Activated T-cell treated with anti-CD3 and anti-CD28 coated beads, Interleukin-2, amount 50 U/mL, for 24 hours (primary cell): ENCODE results near the gene HNRNPA3.

Source experiments
- DNase-seq: peaks from one replicate; pipeline ENCODE4 v3.0.0-alpha.2; 2020
- H3K27ac Mint-ChIP-seq: 2 replicates; pipeline ENCODE4 v1.8.0; 2020; ENCODE audit warnings: mild to moderate bottlenecking, mixed read lengths
- H3K27me3 Mint-ChIP-seq: 2 replicates; pipeline ENCODE4 v1.8.0; 2020; ENCODE audit warnings: mixed read lengths
- H3K36me3 Mint-ChIP-seq: 2 replicates; pipeline ENCODE4 v1.8.0; 2020; ENCODE audit warnings: low read depth, mixed read lengths
- H3K4me1 Mint-ChIP-seq: 2 replicates; pipeline ENCODE4 v1.8.0; 2020; ENCODE audit warnings: low read depth, mixed read lengths
- H3K4me3 Mint-ChIP-seq: 2 replicates; pipeline ENCODE4 v1.8.0; 2020; ENCODE audit warnings: mild to moderate bottlenecking, moderate library complexity, mixed read lengths
- H3K9me3 Mint-ChIP-seq: 2 replicates; pipeline ENCODE4 v1.8.0; 2020; ENCODE audit warnings: mixed read lengths

The HNRNPA3 gene

GRCh38 chr2:177251165-177251542 is 38.6 kb downstream of the HNRNPA3 start:
- Mint-ChIP-seq H3K27ac (peak overlapping the region; percentile 84), H3K9me3 (peaks cover 3% of the 10 kb centered on the region), H3K4me3 (no peak overlapping the region), H3K36me3 (peaks cover 80% of the 10 kb centered on the region), H3K27me3 (no peaks in the 10 kb centered on the region), H3K4me1 (peaks cover 81% of the 10 kb centered on the region)
- no peak for DNase-seq

GRCh38 chr2:177252808-177253531 is 40.4 kb downstream of the HNRNPA3 start:
- Mint-ChIP-seq H3K4me3 (no peak overlapping the region), H3K4me1 (peaks cover 87% of the 10 kb centered on the region), H3K36me3 (peaks cover 87% of the 10 kb centered on the region), H3K9me3 (peaks cover 3% of the 10 kb centered on the region), H3K27ac (peak overlapping the region; percentile 84), H3K27me3 (no peaks in the 10 kb centered on the region)
- no peak for DNase-seq

GRCh38 chr2:177253704-177254103 is 41.1 kb downstream of the HNRNPA3 start:
- Mint-ChIP-seq H3K27me3 (no peaks in the 10 kb centered on the region), H3K4me1 (peaks cover 89% of the 10 kb centered on the region), H3K4me3 (no peak overlapping the region), H3K36me3 (peaks cover 90% of the 10 kb centered on the region), H3K27ac (peak overlapping the region; percentile 67), H3K9me3 (peaks cover 3% of the 10 kb centered on the region)
- no peak for DNase-seq

GRCh38 chr2:177254433-177255226 is 42.0 kb downstream of the HNRNPA3 start:
- Mint-ChIP-seq H3K4me1 (peaks cover 93% of the 10 kb centered on the region), H3K27me3 (no peaks in the 10 kb centered on the region), H3K9me3 (peaks cover 3% of the 10 kb centered on the region), H3K36me3 (peaks cover 95% of the 10 kb centered on the region), H3K4me3 (no peak overlapping the region), H3K27ac (peak overlapping the region; percentile 67)
- DNase-seq = no peak

- peaks cover 3% of the 10 kb centered on the region for H3K9me3 Mint-ChIP-seq
- H3K4me1 Mint-ChIP-seq = peaks cover 93% of the 10 kb centered on the region
- no peak for DNase-seq
- peaks cover 95% of the 10 kb centered on the region for H3K36me3 Mint-ChIP-seq
- peak overlapping the region; percentile 67 for H3K27ac Mint-ChIP-seq
- H3K27me3 Mint-ChIP-seq = no peaks in the 10 kb centered on the region
- peak overlapping the region; percentile 10 for H3K4me3 Mint-ChIP-seq
Measured at GRCh38 chr2:177255227-177255601, 42.6 kb downstream of the HNRNPA3 start.

- peak overlapping the region; percentile 3 for H3K4me3 Mint-ChIP-seq
- H3K27me3 Mint-ChIP-seq = no peaks in the 10 kb centered on the region
- peaks cover 93% of the 10 kb centered on the region for H3K36me3 Mint-ChIP-seq
- DNase-seq = no peak
- peak overlapping the region; percentile 84 for H3K27ac Mint-ChIP-seq
- peaks cover 3% of the 10 kb centered on the region for H3K9me3 Mint-ChIP-seq
- peaks cover 90% of the 10 kb centered on the region for H3K4me1 Mint-ChIP-seq
Measured at GRCh38 chr2:177256026-177256425, 43.4 kb downstream of the HNRNPA3 start.

- no peaks in the 10 kb centered on the region for H3K9me3 Mint-ChIP-seq
- H3K4me3 Mint-ChIP-seq = peak overlapping the region; percentile 12
- peak overlapping the region; percentile 84 for H3K27ac Mint-ChIP-seq
- no peak for DNase-seq
- no peaks in the 10 kb centered on the region for H3K27me3 Mint-ChIP-seq
- peaks cover 93% of the 10 kb centered on the region for H3K36me3 Mint-ChIP-seq
- peaks cover 91% of the 10 kb centered on the region for H3K4me1 Mint-ChIP-seq
Measured at GRCh38 chr2:177256695-177257094, 44.1 kb downstream of the HNRNPA3 start.

- Mint-ChIP-seq H3K4me1 (peaks cover 91% of the 10 kb centered on the region), H3K4me3 (peak overlapping the region; percentile 43), H3K36me3 (peaks cover 93% of the 10 kb centered on the region), H3K9me3 (no peaks in the 10 kb centered on the region), H3K27ac (peak overlapping the region; percentile 84), H3K27me3 (no peaks in the 10 kb centered on the region)
- DNase-seq = no peak
Measured at GRCh38 chr2:177257471-177257870, 44.9 kb downstream of the HNRNPA3 start.

- Mint-ChIP-seq H3K36me3 (peaks cover 93% of the 10 kb centered on the region), H3K27me3 (no peaks in the 10 kb centered on the region), H3K9me3 (no peaks in the 10 kb centered on the region), H3K4me3 (peak overlapping the region; percentile 18), H3K4me1 (peaks cover 85% of the 10 kb centered on the region), H3K27ac (peak overlapping the region; percentile 84)
- no peak for DNase-seq
Measured at GRCh38 chr2:177258059-177258458, 45.5 kb downstream of the HNRNPA3 start.

GRCh38 chr2:177260379-177260778 is 47.8 kb downstream of the HNRNPA3 start:
- peaks cover 69% of the 10 kb centered on the region for H3K4me1 Mint-ChIP-seq
- peak overlapping the region; percentile 91 for H3K4me3 Mint-ChIP-seq
- DNase-seq = no peak
- H3K27ac Mint-ChIP-seq = peak overlapping the region; percentile 82
- no peaks in the 10 kb centered on the region for H3K9me3 Mint-ChIP-seq
- peaks cover 77% of the 10 kb centered on the region for H3K36me3 Mint-ChIP-seq
- H3K27me3 Mint-ChIP-seq = no peaks in the 10 kb centered on the region

- Mint-ChIP-seq H3K9me3 (no peaks in the 10 kb centered on the region), H3K36me3 (peaks cover 69% of the 10 kb centered on the region)
Measured at GRCh38 chr2:177261116-177262060, 48.8 kb downstream of the HNRNPA3 start.

GRCh38 chr2:177262092-177262491 is 49.5 kb downstream of the HNRNPA3 start:
- H3K9me3 Mint-ChIP-seq = no peaks in the 10 kb centered on the region
- H3K4me3 Mint-ChIP-seq = peak overlapping the region; percentile 91
- peaks cover 62% of the 10 kb centered on the region for H3K36me3 Mint-ChIP-seq
- peak overlapping the region; percentile 97 for H3K27ac Mint-ChIP-seq
- H3K27me3 Mint-ChIP-seq = no peaks in the 10 kb centered on the region
- DNase-seq = no peak
- H3K4me1 Mint-ChIP-seq = peaks cover 68% of the 10 kb centered on the region

More at GRCh38 chr2:177261116-177262060, 48.8 kb downstream of the HNRNPA3 start:
- no peak for DNase-seq
- Mint-ChIP-seq H3K4me3 (peak overlapping the region; percentile 91), H3K27me3 (no peaks in the 10 kb centered on the region), H3K27ac (peak overlapping the region; percentile 97), H3K4me1 (peaks cover 70% of the 10 kb centered on the region)

- H3K27me3 Mint-ChIP-seq = no peaks in the 10 kb centered on the region
- peaks cover 53% of the 10 kb centered on the region for H3K36me3 Mint-ChIP-seq
- H3K27ac Mint-ChIP-seq = peak overlapping the region; percentile 97
Measured at GRCh38 chr2:177262958-177263450, 50.4 kb downstream of the HNRNPA3 start.

More at GRCh38 chr2:177262958-177263450, 50.4 kb downstream of the HNRNPA3 start:
- peaks cover 66% of the 10 kb centered on the region for H3K4me1 Mint-ChIP-seq
- DNase-seq = no peak
- H3K9me3 Mint-ChIP-seq = no peaks in the 10 kb centered on the region
- peak overlapping the region; percentile 91 for H3K4me3 Mint-ChIP-seq
